OCI-LY3 (cell line): ENCODE data around the gene KRT3.

Source experiments
- H2AFZ ChIP-seq: fragments of 200-600, 300-600 bp; shearing (Covaris generic); 2 replicates; pipeline ENCODE4 v1.6.0; 2014; ENCODE audit warnings: antibody characterized with exemption, low read depth, low read length
- H3K27ac ChIP-seq: fragments of 200-600, 300-600 bp; sonication (generic); 2 replicates; pipeline ENCODE4 v1.5.1; 2014; ENCODE audit warnings: mild to moderate bottlenecking, low read length, moderate library complexity, mixed read lengths
- H3K27me3 ChIP-seq: fragments of 200-600, 300-600 bp; sonication (generic); 2 replicates; pipeline ENCODE4 v1.6.1; 2014; ENCODE audit warnings: low read depth, low read length, mixed read lengths
- H3K36me3 ChIP-seq: fragments of 200-600, 300-600 bp; sonication (generic); replicated peaks from 2 replicates; pipeline ENCODE3; 2014; ENCODE audit warnings: low read depth, low read length, mixed read lengths
- H3K4me1 ChIP-seq: fragments of 300-600, 200-600 bp; sonication (generic); 2 replicates; pipeline ENCODE4 v1.6.1; 2014; ENCODE audit warnings: low read length, mixed read lengths
- H3K4me2 ChIP-seq: fragments of 200-600, 300-600 bp; sonication (generic); 2 replicates; pipeline ENCODE4 v1.6.1; 2014; ENCODE audit warnings: low read length, mixed read lengths
- H3K4me3 ChIP-seq: fragments of 300-600, 200-600 bp; sonication (generic); 2 replicates; pipeline ENCODE4 v1.5.1; 2014; ENCODE audit warnings: antibody characterized with exemption, mild to moderate bottlenecking, low read length, moderate library complexity
- H3K79me2 ChIP-seq: fragments of 300-600, 200-600 bp; shearing (Covaris generic); 2 replicates; pipeline ENCODE4 v1.6.1; 2014; ENCODE audit warnings: mild to moderate bottlenecking, low read length, mixed read lengths
- H3K9ac ChIP-seq: fragments of 300-600, 200-600 bp; shearing (Covaris generic); 2 replicates; pipeline ENCODE4 v1.6.0; 2014; ENCODE audit warnings: mild to moderate bottlenecking, low read length, moderate library complexity
- H3K9me3 ChIP-seq: fragments of 200-600, 300-600 bp; shearing (Covaris generic); 2 replicates; pipeline ENCODE4 v1.6.1; 2014; ENCODE audit warnings: low read length, mixed read lengths; ENCODE audit not compliant: insufficient read depth
- H4K20me1 ChIP-seq: fragments of 200-600, 300-600 bp; sonication (generic); 2 replicates; pipeline ENCODE4 v1.6.1; 2016; ENCODE audit warnings: low read length, mixed read lengths; ENCODE audit not compliant: insufficient read depth
- CTCF ChIP-seq: fragments of 200-600, 300-600 bp; sonication (generic); IDR thresholded peaks from 2 replicates; pipeline ENCODE4 v1.5.1; 2014; ENCODE audit warnings: antibody characterized with exemption, low read length, low read depth
- EZH2phosphoT487 ChIP-seq: fragments of 200-600 bp; shearing (Covaris generic); IDR thresholded peaks from 2 replicates; pipeline ENCODE4 v1.6.1; 2018; ENCODE audit warnings: antibody characterized with exemption, mixed run types, low read depth

The KRT3 gene

GRCh38 chr12:52748578-52748977, 47.3 kb downstream of the KRT3 start:
- Histone ChIP-seq H3K4me1 (no peaks in the 10 kb centered on the region), H2AFZ (no peak overlapping the region), H3K27ac (no peak overlapping the region), H3K4me2 (no peak overlapping the region), H3K9me3 (no peaks in the 10 kb centered on the region), H3K9ac (no peak overlapping the region), H3K36me3 (no peaks in the 10 kb centered on the region), H3K4me3 (no peak overlapping the region), H3K79me2 (no peaks in the 10 kb centered on the region), H3K27me3 (peaks cover 17% of the 10 kb centered on the region), H4K20me1 (no peaks in the 10 kb centered on the region)
- TF ChIP-seq CTCF = no peak
- no peak for TF ChIP-seq EZH2phosphoT487

- Histone ChIP-seq H2AFZ (no peak overlapping the region), H3K36me3 (no peaks in the 10 kb centered on the region), H3K4me2 (no peak overlapping the region), H3K79me2 (no peaks in the 10 kb centered on the region), H3K27me3 (peaks cover 8% of the 10 kb centered on the region), H3K9ac (no peak overlapping the region), H3K4me3 (no peak overlapping the region), H4K20me1 (no peaks in the 10 kb centered on the region), H3K27ac (no peak overlapping the region), H3K4me1 (no peaks in the 10 kb centered on the region), H3K9me3 (no peaks in the 10 kb centered on the region)
- TF ChIP-seq EZH2phosphoT487 (no peak), CTCF (no peak)
Measured at GRCh38 chr12:52745554-52745953, 50.4 kb downstream of the KRT3 start.

GRCh38 chr12:52744493-52745156, 51.3 kb downstream of the KRT3 start:
- H3K4me1 ChIP-seq = no peaks in the 10 kb centered on the region
- H3K27ac ChIP-seq = no peak overlapping the region
- H3K4me2 ChIP-seq = no peak overlapping the region
- H3K27me3 ChIP-seq = no peaks in the 10 kb centered on the region
- no peak overlapping the region for H3K4me3 ChIP-seq
- no peak for TF ChIP-seq CTCF
- TF ChIP-seq EZH2phosphoT487 = no peak
- H2AFZ ChIP-seq = no peak overlapping the region
- H3K9me3 ChIP-seq = no peaks in the 10 kb centered on the region
- H3K36me3 ChIP-seq = no peaks in the 10 kb centered on the region
- H4K20me1 ChIP-seq = no peaks in the 10 kb centered on the region
- no peaks in the 10 kb centered on the region for H3K79me2 ChIP-seq
- H3K9ac ChIP-seq = no peak overlapping the region

DNA sequence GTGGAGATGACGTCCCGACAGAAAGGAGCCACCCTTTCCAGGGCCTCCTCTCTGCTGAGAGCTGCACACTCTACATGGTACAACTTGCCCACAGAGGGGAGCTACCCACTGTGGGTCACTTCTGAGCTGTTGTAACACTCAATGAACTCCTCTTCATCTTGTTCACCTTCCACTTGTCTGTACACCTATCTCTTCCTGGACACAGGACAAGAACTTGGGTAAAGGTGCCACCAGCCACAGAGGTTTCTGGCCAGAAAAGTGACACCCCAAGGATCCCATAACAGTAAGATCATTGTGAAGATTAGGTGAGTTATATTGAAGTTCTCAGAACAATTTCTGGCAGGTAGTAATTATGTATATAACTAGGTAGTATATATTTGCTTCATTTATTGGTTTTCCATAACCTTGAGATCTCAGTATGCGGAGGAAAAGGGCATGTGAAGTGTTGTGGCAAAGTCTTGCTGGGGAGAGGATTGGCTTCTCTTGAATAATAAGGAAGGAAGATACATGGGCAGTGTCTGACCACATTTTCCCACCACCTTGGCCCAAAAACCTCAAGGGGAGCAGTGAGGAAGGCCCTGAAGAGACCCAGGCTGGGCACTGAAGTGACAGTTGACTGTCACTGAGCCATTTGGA, 53.0 kb downstream of the KRT3 start:
- Histone ChIP-seq H3K27ac (no peak overlapping the region), H3K79me2 (no peaks in the 10 kb centered on the region), H3K4me3 (no peak overlapping the region), H3K9me3 (no peaks in the 10 kb centered on the region), H3K4me1 (no peaks in the 10 kb centered on the region), H3K4me2 (no peak overlapping the region), H4K20me1 (no peaks in the 10 kb centered on the region), H2AFZ (no peak overlapping the region), H3K27me3 (no peaks in the 10 kb centered on the region), H3K9ac (no peak overlapping the region), H3K36me3 (no peaks in the 10 kb centered on the region)
- no peak for TF ChIP-seq EZH2phosphoT487
- no peak for TF ChIP-seq CTCF
